TTC549 (cell line): ENCODE measurements around the gene KAT7.
"Not testable (repeated sequence)": the region's sequence is repeated elsewhere in the genome, so short reads cannot be mapped to it uniquely, and the experiment has no call there.

Source experiments
- FAIRE-seq: peaks from 2 replicates; lab custom pipeline; 2012; peaks lifted over from hg19 to GRCh38; lab: Jason Lieb, UNC

Gene KAT7

GRCh38 chr17:49814781-49815529 is 26.5 kb downstream of the KAT7 start:
- no peak for FAIRE-seq

- FAIRE-seq: no peak
These were observed 27.3 kb downstream of the KAT7 start for GRCh38 chr17:49815761-49816281.

- FAIRE-seq: no peak
These were observed 29.5 kb downstream of the KAT7 start for GRCh38 chr17:49817993-49818392.

- no peak for FAIRE-seq
These were observed 30.7 kb downstream of the KAT7 start for GRCh38 chr17:49819138-49819537.

- FAIRE-seq: no peak
These were observed 31.2 kb downstream of the KAT7 start for GRCh38 chr17:49819651-49820050.

- no peak for FAIRE-seq
These were observed 32.3 kb downstream of the KAT7 start for GRCh38 chr17:49820773-49821172.

- no peak for FAIRE-seq
These were observed 33.0 kb downstream of the KAT7 start for GRCh38 chr17:49821466-49821865.

GRCh38 chr17:49821916-49822315 is 33.4 kb downstream of the KAT7 start:
- FAIRE-seq: no peak

GRCh38 chr17:49822829-49823228 is 34.3 kb downstream of the KAT7 start:
- no peak for FAIRE-seq

GRCh38 chr17:49823614-49824013 is 35.1 kb downstream of the KAT7 start:
- no peak for FAIRE-seq

- no peak for FAIRE-seq
These were observed 37.2 kb downstream of the KAT7 start for GRCh38 chr17:49825645-49826044.

- not testable (repeated sequence) for FAIRE-seq
These were observed 39.8 kb downstream of the KAT7 start for GRCh38 chr17:49828325-49828724.

- no peak for FAIRE-seq
These were observed 40.5 kb downstream of the KAT7 start for GRCh38 chr17:49829026-49829425.

- FAIRE-seq: no peak
These were observed 42.1 kb downstream of the KAT7 start for GRCh38 chr17:49830605-49831004.

- no peak for FAIRE-seq
These were observed 44.5 kb downstream of the KAT7 start for GRCh38 chr17:49832840-49833599.

- FAIRE-seq: no peak
These were observed 45.8 kb downstream of the KAT7 start for GRCh38 chr17:49834118-49834743.

GRCh38 chr17:49835472-49835871 is 47.0 kb downstream of the KAT7 start:
- no peak for FAIRE-seq

- FAIRE-seq: no peak
These were observed 47.9 kb downstream of the KAT7 start for GRCh38 chr17:49836111-49837030.

- no peak for FAIRE-seq
These were observed 51.0 kb downstream of the KAT7 start for GRCh38 chr17:49839455-49839854.

- FAIRE-seq: no peak
These were observed 53.1 kb downstream of the KAT7 start for GRCh38 chr17:49841548-49841947.

GRCh38 chr17:49842371-49842770 is 53.9 kb downstream of the KAT7 start:
- no peak for FAIRE-seq

- no peak for FAIRE-seq
These were observed 54.4 kb downstream of the KAT7 start for GRCh38 chr17:49842846-49843245.
